ENCODE data around the gene NTNG1. TPM values are rescaled to one million over a fixed set of nuclear protein-coding genes. Genes with fewer than 3 reads are reported as not detected.

Gene NTNG1
- total RNA-seq, 1 donor, result 9.1 TPM

DNA sequence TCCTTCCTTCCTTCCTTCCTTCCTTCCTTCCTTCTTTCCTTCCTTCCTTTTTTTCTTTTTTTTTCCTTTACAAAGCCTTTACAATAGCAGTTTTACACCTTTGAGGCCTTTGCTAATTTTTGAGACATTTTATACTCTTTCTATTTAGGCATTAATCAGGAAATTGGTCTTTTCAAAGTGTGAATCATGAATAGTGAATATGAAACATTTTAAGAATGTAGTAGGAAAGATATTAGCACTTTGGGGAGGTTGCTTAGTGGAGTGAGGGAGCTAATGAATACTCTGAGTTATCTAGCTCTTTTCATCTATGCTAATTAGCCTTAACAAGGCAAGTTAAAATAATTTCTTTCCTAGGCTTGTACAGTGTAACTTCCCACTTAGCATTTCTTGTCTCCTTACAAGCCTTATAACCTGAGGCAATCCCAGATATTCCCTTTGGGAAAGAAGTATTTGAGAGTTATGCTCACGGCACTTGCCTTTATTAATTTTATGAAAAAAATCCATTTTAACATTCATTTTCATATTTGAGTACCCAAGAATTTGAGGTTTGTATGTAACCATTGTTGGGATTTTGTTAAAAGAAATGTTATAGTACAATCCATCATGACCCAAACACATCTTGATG lies 122.6 kb downstream of the NTNG1 start:
- no peak for DNase-seq (ENCODE audit: low read depth)
- H3K4me3 ChIP-seq (ENCODE audit: low read depth, low read length), result no peak overlapping the region
- TF ChIP-seq, protein P1, sequence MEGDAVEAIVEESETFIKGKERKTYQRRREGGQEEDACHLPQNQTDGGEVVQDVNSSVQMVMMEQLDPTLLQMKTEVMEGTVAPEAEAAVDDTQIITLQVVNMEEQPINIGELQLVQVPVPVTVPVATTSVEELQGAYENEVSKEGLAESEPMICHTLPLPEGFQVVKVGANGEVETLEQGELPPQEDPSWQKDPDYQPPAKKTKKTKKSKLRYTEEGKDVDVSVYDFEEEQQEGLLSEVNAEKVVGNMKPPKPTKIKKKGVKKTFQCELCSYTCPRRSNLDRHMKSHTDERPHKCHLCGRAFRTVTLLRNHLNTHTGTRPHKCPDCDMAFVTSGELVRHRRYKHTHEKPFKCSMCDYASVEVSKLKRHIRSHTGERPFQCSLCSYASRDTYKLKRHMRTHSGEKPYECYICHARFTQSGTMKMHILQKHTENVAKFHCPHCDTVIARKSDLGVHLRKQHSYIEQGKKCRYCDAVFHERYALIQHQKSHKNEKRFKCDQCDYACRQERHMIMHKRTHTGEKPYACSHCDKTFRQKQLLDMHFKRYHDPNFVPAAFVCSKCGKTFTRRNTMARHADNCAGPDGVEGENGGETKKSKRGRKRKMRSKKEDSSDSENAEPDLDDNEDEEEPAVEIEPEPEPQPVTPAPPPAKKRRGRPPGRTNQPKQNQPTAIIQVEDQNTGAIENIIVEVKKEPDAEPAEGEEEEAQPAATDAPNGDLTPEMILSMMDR (IDR thresholded peaks at IDR 0.05; ENCODE audit: insufficient read depth, low read depth, low read length), result no peak

DNA sequence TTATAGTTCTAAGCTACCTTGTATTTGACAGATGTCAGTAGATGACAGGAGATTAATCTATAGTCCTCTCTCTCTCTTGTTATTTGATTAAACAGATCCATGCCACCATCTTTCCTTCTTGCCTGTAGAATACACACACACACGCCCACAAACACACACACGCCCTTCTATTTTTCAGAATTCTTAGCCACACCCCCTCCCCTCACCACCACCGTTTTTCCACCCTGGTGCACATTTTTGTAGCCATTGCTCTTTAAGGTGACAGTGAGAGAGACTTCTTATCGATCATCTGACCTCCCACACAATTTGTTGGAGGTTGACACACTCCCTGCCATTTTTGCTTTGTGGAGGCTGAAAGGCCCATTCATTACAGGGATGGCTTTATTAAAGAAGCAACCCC lies 123.2 kb downstream of the NTNG1 start:
- H3K4me3 ChIP-seq (ENCODE audit: low read depth, low read length), result no peak overlapping the region
- DNase-seq (ENCODE audit: low read depth), result no peak
- TF ChIP-seq, protein P1 (IDR thresholded peaks at IDR 0.05; ENCODE audit: insufficient read depth, low read depth, low read length), result no peak

DNA sequence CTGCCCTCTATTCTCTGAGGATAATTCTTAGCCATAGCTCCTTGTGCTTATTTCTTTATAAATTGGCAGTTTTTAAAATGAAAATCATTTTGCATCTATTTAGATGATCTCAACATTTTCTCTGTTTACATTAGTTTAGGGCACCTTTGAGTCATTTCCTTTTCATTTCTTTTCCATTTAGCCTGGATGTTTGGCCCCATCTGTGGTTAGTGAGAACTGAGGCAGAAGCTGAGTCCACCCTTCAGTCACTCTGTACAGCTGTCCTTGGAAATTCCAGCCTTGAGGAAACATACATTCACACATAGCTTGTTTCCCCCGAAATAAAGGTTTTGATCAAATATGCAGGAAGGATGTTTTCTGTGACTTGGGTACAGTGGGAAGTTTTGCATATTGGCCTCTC lies 123.7 kb downstream of the NTNG1 start:
- no peak overlapping the region for H3K4me3 ChIP-seq (ENCODE audit: low read depth, low read length)
- no peak for DNase-seq (ENCODE audit: low read depth)

DNA sequence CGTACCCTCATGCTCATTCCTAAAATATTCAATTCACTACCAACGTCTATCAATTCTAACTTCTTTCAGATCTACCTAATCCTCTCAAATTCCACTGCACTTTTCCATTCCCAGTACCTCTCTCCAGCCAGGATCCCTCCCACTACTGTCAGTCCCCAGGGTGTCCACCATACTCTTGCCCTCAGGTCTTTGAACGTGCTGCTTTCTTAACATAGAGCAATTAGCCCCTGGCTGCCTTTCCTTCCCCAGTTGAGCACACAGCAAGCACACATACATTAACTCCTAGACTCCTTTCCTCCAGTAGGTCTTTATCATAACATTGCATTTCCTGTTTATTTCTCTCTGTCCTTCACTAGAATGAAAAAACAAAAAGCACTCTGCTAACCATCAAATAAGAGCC lies 126.7 kb downstream of the NTNG1 start:
- H3K4me3 ChIP-seq (ENCODE audit: low read depth, low read length), result no peak overlapping the region
- no peak for DNase-seq (ENCODE audit: low read depth)
- TF ChIP-seq, protein P1 (IDR thresholded peaks at IDR 0.05; ENCODE audit: insufficient read depth, low read depth, low read length), result no peak

More for the DNA sequence above, 123.7 kb downstream of the NTNG1 start:
- TF ChIP-seq, protein P1 (IDR thresholded peaks at IDR 0.05; ENCODE audit: insufficient read depth, low read depth, low read length), result no peak

DNA sequence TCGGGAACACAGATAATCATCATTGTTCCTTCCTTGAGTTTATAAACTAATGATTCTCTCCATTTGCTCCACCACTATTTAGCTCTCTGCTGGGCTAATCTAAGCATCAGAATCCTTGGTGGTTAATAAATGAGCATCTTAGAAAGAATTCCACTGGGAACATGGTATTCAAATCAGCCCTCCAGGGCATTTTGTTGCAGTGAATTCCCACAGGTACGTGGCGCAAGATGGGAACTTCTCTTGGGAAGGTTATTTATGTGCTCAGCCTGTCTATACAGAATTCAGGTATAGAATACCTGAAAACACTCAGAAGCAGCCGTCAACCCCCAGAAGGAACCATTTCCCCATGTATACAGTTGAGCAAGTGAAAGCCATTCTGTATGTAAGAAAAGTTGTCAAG lies 131.5 kb downstream of the NTNG1 start:
- DNase-seq (ENCODE audit: low read depth), result no peak
- no peak overlapping the region for H3K4me3 ChIP-seq (ENCODE audit: low read depth, low read length)
- TF ChIP-seq, protein P1 (IDR thresholded peaks at IDR 0.05; ENCODE audit: insufficient read depth, low read depth, low read length), result no peak

DNA sequence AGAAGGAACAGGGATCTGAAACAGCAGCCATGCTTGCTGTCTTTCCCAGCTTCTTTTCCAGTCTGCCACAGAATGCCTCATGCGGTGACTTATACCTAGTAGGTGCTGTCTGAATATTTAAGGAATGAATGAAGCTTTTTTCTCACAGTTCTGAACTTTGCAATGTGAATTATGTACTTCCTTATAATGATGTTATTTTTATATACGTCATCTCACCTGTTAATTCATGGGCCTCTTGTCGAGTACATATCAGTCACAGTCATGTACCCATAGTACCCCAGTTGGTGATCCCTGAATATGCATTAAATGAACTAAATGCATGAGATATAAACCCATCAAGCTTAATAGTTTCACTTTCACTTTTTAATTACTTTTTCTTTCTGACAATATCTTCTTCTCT lies 132.7 kb downstream of the NTNG1 start:
- DNase-seq (ENCODE audit: low read depth), result no peak
- H3K4me3 ChIP-seq (ENCODE audit: low read depth, low read length), result no peak overlapping the region
- TF ChIP-seq, protein P1 (IDR thresholded peaks at IDR 0.05; ENCODE audit: insufficient read depth, low read depth, low read length), result no peak

DNA sequence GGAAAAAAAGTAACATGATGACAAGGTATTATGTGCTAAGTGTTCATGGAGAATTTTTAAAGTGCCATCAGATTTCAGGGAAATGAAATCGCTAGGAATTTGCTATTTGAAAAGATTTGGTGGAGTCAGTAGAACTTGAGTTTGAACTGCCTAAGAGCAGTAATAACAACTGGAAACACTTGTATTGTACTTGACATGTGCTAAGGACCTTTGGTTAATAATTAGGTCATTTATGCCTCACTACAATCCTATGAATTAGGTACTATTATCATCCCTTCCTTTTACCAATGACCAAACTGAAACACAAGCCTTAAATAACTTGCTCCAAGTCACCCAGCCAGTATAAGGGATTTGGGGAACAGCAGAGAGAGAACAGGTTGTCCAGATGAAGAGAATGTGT lies 133.4 kb downstream of the NTNG1 start:
- no peak overlapping the region for H3K4me3 ChIP-seq (ENCODE audit: low read depth, low read length)
- TF ChIP-seq, protein P1 (IDR thresholded peaks at IDR 0.05; ENCODE audit: insufficient read depth, low read depth, low read length), result no peak
- no peak for DNase-seq (ENCODE audit: low read depth)

All from fibroblast of villous mesenchyme (primary cell).